Fibroblast of lung (primary cell): ENCODE data around the gene VPS54. TPM values are rescaled to one million over a fixed set of nuclear protein-coding genes. Genes with fewer than 3 reads are reported as not detected.

Experiments used
- DNase-seq, 2 donors: peaks; one replicate each; pipeline versions ENCODE4 v3.0.0 to v3.0.0-alpha.2; 2010; ENCODE audit warnings: low read depth in 2 of 2
- H2AFZ ChIP-seq: 2 replicates; pipeline ENCODE4 v1.5.1; 2012; ENCODE audit warnings: low read length, control low read depth, inconsistent platforms
- H3K27ac ChIP-seq: 2 replicates; pipeline ENCODE4 v1.5.1; 2011; ENCODE audit warnings: low read length, control low read depth; ENCODE audit not compliant: insufficient read depth
- H3K27me3 ChIP-seq: 2 replicates; pipeline ENCODE4 v1.5.1; 2011; ENCODE audit warnings: mild to moderate bottlenecking, low read length; ENCODE audit not compliant: control insufficient read depth, insufficient read depth
- H3K36me3 ChIP-seq: 2 replicates; pipeline ENCODE4 v1.5.1; 2011; ENCODE audit warnings: low read length; ENCODE audit not compliant: control insufficient read depth, insufficient read depth
- H3K4me1 ChIP-seq: 2 replicates; pipeline ENCODE4 v1.5.1; 2011; ENCODE audit warnings: low read length; ENCODE audit not compliant: control insufficient read depth, insufficient read depth; ENCODE audit errors: extremely low read depth
- H3K4me2 ChIP-seq: 2 replicates; pipeline ENCODE4 v1.5.1; 2011; ENCODE audit warnings: low read length, control low read depth; ENCODE audit not compliant: insufficient read depth; ENCODE audit errors: extremely low read depth
- H3K4me3 ChIP-seq, 4 experiments: fragments of 200-600 bp in 1 of 4; sonication (generic) in 1 of 4; replicated peaks in 1 of 4; 2 replicates each; pipeline ENCODE4 v1.5.1; 2011 to 2016; ENCODE audit warnings: low read length in 4 of 4, low read depth in 3 of 4, mild to moderate bottlenecking in 3 of 4, control low read depth in 2 of 4, inconsistent platforms in 1 of 4, mixed read lengths in 1 of 4; ENCODE audit not compliant: insufficient read depth in 1 of 4; ENCODE audit errors: control extremely low read depth in 1 of 4
- H3K79me2 ChIP-seq: 2 replicates; pipeline ENCODE4 v1.5.1; 2012; ENCODE audit warnings: mild to moderate bottlenecking, low read length, inconsistent platforms; ENCODE audit not compliant: control insufficient read depth, insufficient read depth
- H3K9ac ChIP-seq: 2 replicates; pipeline ENCODE4 v1.5.1; 2011; ENCODE audit warnings: mild to moderate bottlenecking, low read length, control low read depth; ENCODE audit not compliant: insufficient read depth
- H3K9me3 ChIP-seq: 2 replicates; pipeline ENCODE4 v1.5.1; 2012; ENCODE audit warnings: low read depth, low read length; ENCODE audit not compliant: control insufficient read depth, insufficient read depth
- H4K20me1 ChIP-seq: 2 replicates; pipeline ENCODE4 v1.5.1; 2011; ENCODE audit warnings: low read length; ENCODE audit not compliant: control insufficient read depth, insufficient read depth; ENCODE audit errors: extremely low read depth
- CTCF ChIP-seq, 2 donors: IDR thresholded peaks in 1 of 2; conservative IDR thresholded peaks in 1 of 2; 1 replicate in 1 of 2; 2 replicates in 1 of 2; pipeline ENCODE4 v1.5.1; 2011 to 2012; ENCODE audit warnings: low read length in 2 of 2, control low read depth in 1 of 2, inconsistent platforms in 1 of 2, low read depth in 1 of 2, mild to moderate bottlenecking in 1 of 2
- EZH2 ChIP-seq: IDR thresholded peaks from 2 replicates; pipeline ENCODE4 v1.5.1; 2012; ENCODE audit warnings: low read length, control low read depth, mild to moderate bottlenecking; ENCODE audit errors: missing control alignments
- polyA plus RNA-seq, 2 donors: library from polyadenylated mRNA; depleted of rRNA in 1 of 2; stranded (reverse) in 1 of 2; unstranded in 1 of 2; fragments of >200 nt; gene quantifications; 2 replicates each; pipeline ENCODE4 v1.2.1, GENCODE V29; 2011 to 2012; ENCODE audit warnings: missing spikeins in 1 of 2
- total RNA-seq: library from RNA; depleted of rRNA; stranded (reverse); fragments of >200 nt; gene quantifications from 2 replicates; pipeline ENCODE4 v1.2.1, GENCODE V29; 2014

The VPS54 gene
- total and polyA plus RNA-seq, 2 donors (not counting 1 experiment from before 2014, with no cell fraction given) = 18.4 to 29.7 TPM

- peak; percentile 15 to 70 for DNase-seq
- Histone ChIP-seq H3K9ac (no peak overlapping the region), H4K20me1 (peaks cover 3% of the 10 kb centered on the region), H3K27me3 (no peaks in the 10 kb centered on the region), H3K4me2 (no peak overlapping the region), H3K4me3 (no peak overlapping the region), H3K4me1 (peaks cover 7% of the 10 kb centered on the region), H3K9me3 (no peaks in the 10 kb centered on the region), H3K27ac (no peak overlapping the region), H2AFZ (no peak overlapping the region), H3K79me2 (peaks cover 73% of the 10 kb centered on the region), H3K36me3 (no peaks in the 10 kb centered on the region)
- TF ChIP-seq CTCF (conservative IDR thresholded peaks at IDR 0.05 in 1 of 2, IDR thresholded peaks at IDR 0.05 in 1 of 2; ENCODE audit: low read depth in 1 of 2, low read length in 2 of 2) = no peak
- no peak for TF ChIP-seq EZH2
These were observed 165.5 kb downstream of the VPS54 start for GRCh38 chr2:63853527-63854310.

- Histone ChIP-seq H3K27ac (no peak overlapping the region), H3K9ac (no peak overlapping the region), H4K20me1 (peaks cover 3% of the 10 kb centered on the region), H3K4me1 (peaks cover 8% of the 10 kb centered on the region), H3K79me2 (peaks cover 88% of the 10 kb centered on the region), H3K36me3 (no peaks in the 10 kb centered on the region), H3K4me3 (no peak overlapping the region), H3K27me3 (no peaks in the 10 kb centered on the region), H3K4me2 (no peak overlapping the region), H2AFZ (no peak overlapping the region), H3K9me3 (no peaks in the 10 kb centered on the region)
- DNase-seq = no peak
- TF ChIP-seq CTCF (conservative IDR thresholded peaks at IDR 0.05 in 1 of 2, IDR thresholded peaks at IDR 0.05 in 1 of 2; ENCODE audit: low read depth in 1 of 2, low read length in 2 of 2) (no peak), EZH2 (no peak)
These were observed 167.4 kb downstream of the VPS54 start for GRCh38 chr2:63851691-63852311.

GRCh38 chr2:63850649-63851048 lies 168.6 kb downstream of the VPS54 start:
- TF ChIP-seq CTCF (conservative IDR thresholded peaks at IDR 0.05 in 1 of 2, IDR thresholded peaks at IDR 0.05 in 1 of 2; ENCODE audit: low read depth in 1 of 2, low read length in 2 of 2) (no peak), EZH2 (no peak)
- Histone ChIP-seq H4K20me1 (peaks cover 3% of the 10 kb centered on the region), H3K4me2 (no peak overlapping the region), H3K9me3 (no peaks in the 10 kb centered on the region), H3K27ac (no peak overlapping the region), H2AFZ (no peak overlapping the region), H3K4me1 (peaks cover 8% of the 10 kb centered on the region), H3K9ac (no peak overlapping the region), H3K27me3 (no peaks in the 10 kb centered on the region), H3K36me3 (no peaks in the 10 kb centered on the region), H3K79me2 (peaks cover 92% of the 10 kb centered on the region), H3K4me3 (no peak overlapping the region)
- DNase-seq = peak in 1 of 2 donors; percentile 11
